Subcutaneous adipose tissue (tissue), 4 donors: Measurements from ENCODE around the gene ATRIP. TPM values are rescaled to one million over a fixed set of nuclear protein-coding genes. Genes with fewer than 3 reads are reported as not detected.

Experiments
- total RNA-seq, 4 donors: library from RNA; depleted of rRNA; stranded (reverse); fragments of >200 nt; gene quantifications; one replicate each; pipeline ENCODE4 v1.1.0, GENCODE V29; 2016
- TF ChIP-seq, protein P1 (sequence below): fragments of 450-650 bp; IDR thresholded peaks from one replicate; pipeline ENCODE4 v1.5.1; 2016; ENCODE audit warnings: low read depth, mild to moderate bottlenecking, control low read depth, antibody characterized with exemption, moderate library complexity

ATRIP gene
- total RNA-seq, 4 donors from 2014 or later = 4.1 to 10.7 (median 6.0) TPM

GRCh38 chr3:48417529-48418108, 28.9 kb upstream of the ATRIP start:
- TF ChIP-seq, protein P1, sequence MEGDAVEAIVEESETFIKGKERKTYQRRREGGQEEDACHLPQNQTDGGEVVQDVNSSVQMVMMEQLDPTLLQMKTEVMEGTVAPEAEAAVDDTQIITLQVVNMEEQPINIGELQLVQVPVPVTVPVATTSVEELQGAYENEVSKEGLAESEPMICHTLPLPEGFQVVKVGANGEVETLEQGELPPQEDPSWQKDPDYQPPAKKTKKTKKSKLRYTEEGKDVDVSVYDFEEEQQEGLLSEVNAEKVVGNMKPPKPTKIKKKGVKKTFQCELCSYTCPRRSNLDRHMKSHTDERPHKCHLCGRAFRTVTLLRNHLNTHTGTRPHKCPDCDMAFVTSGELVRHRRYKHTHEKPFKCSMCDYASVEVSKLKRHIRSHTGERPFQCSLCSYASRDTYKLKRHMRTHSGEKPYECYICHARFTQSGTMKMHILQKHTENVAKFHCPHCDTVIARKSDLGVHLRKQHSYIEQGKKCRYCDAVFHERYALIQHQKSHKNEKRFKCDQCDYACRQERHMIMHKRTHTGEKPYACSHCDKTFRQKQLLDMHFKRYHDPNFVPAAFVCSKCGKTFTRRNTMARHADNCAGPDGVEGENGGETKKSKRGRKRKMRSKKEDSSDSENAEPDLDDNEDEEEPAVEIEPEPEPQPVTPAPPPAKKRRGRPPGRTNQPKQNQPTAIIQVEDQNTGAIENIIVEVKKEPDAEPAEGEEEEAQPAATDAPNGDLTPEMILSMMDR = no peak

DNA sequence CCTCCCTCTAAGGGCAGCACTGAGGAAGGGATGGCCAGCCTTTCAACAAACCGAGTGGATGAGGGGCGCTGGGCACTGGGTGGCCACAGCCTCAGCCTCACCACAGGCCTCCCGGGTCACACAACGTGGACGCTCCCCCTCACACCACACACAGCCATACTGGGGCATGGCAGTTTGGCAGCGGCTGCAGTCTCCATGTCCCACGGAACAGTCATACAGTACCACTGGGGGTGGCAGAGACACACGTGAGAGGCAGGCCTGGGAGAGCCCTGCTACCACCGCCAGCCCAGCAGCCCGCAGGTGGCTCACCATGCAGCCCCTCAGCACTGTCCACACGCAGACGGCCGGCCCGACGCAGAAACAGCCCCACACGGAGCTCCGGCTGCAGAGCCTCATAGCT, 28.4 kb upstream of the ATRIP start:
- TF ChIP-seq, protein P1 = no peak

GRCh38 chr3:48418651-48419050, 27.9 kb upstream of the ATRIP start:
- TF ChIP-seq, protein P1 = no peak

DNA sequence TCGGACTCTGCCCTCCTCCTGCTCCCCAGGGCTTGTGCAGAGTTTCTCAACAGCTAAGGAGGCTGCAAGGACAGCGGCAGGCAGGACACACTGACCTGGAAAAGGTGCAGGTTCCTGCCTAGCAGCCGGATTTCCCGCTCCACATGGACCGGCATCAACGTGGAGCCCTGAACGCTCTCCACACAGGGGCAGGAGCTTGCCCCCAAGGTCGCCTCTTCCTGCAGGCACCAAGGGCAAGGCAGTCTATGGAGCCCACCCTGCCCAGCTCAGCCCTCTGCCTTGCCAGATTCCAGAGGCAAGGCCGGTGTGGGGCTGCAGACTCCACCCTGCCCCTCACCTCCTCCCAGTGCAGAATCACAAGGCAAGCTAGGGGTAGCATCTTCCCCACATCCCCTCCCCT, 27.4 kb upstream of the ATRIP start:
- TF ChIP-seq, protein P1 = no peak

DNA sequence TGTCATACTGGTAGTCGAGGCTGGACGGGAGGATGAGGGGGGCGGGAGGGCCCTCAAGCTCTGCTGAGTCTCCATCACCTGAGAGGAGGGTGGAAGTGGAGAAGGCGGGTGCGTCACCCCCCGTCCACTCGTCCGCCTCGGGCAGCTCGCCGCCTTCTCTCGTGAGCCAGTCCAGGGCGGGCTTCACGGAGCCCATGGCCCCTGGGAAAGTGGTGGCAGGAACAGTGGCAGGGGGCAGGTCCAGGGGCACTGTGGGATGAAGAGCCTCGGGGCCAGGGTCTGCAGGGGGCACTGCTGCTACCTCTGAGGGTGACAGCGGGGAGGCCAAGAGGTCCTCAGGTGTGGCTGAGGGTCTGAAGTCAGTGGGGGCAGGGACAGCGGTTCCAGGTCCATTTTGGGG, 26.9 kb upstream of the ATRIP start:
- TF ChIP-seq, protein P1 = no peak

DNA sequence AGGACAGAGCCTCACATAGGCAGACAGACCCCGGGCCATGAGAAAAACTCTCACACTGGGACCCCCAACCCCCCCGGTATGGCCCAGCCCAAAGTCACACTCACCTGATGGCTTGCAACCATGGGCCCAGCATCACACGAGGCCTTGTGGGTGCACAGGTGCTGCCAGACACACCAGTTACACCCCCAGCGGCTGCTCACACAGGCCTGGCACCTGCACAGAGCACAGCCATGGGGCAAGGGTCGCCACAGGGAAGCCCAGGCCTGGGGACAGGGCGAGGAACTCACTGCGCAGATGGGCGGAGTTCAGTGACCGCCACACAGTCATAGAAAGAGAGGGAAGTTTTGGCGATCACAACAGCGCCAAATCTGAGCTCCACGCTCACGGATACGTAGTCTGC, 26.0 kb upstream of the ATRIP start:
- TF ChIP-seq, protein P1 = no peak

DNA sequence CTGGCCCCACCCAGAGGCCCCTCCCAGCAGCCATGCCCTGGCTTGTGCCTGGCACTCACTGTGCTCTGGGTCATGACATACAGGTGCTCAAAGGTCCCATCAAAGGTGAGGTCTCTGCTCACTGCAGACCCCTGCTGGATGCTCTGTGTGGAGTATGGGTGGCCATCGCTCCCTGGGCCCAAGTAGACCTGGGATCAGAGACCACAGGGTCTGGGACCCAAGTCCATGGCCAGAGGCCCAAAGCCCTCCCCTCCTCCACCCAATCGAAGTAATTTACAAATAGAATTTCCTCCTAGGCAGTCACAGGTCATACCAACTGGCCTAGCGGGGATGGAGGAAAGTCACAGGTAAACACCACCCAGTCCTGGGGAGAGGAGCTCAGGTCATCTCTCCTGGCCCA, 24.3 kb upstream of the ATRIP start:
- TF ChIP-seq, protein P1 = no peak
